Stimulated activated CD8-positive, alpha-beta memory T cell treated with anti-CD3 and anti-CD28 coated beads, Interleukin-7, amount 100 ng/mL, for 48 hours (primary cell): Measurements from ENCODE around the gene KATNB1.
"Not testable (repeated sequence)": the region's sequence is repeated elsewhere in the genome, so short reads cannot be mapped to it uniquely, and the experiment has no call there.

Experiments
- DNase-seq, 2 donors: peaks; one replicate each; pipeline ENCODE4 v3.0.0-alpha.2; 2020; ENCODE audit warnings: low read depth in 1 of 2; ENCODE audit errors: extremely low read depth in 1 of 2

Gene KATNB1

GRCh38 chr16:57788252-57788841 lies 52.8 kb downstream of the KATNB1 start:
- no peak for DNase-seq

- DNase-seq, result no peak
These were observed 53.4 kb downstream of the KATNB1 start for GRCh38 chr16:57788951-57789350.

GRCh38 chr16:57791195-57791892 lies 55.8 kb downstream of the KATNB1 start:
- DNase-seq, result no peak

GRCh38 chr16:57791893-57792461 lies 56.4 kb downstream of the KATNB1 start:
- no peak for DNase-seq

GRCh38 chr16:57794849-57795430 lies 59.4 kb downstream of the KATNB1 start:
- DNase-seq, result no peak

GRCh38 chr16:57795431-57795878 lies 59.9 kb downstream of the KATNB1 start:
- DNase-seq, result peak in 1 of 2 donors; percentile 16

GRCh38 chr16:57796014-57796413 lies 60.4 kb downstream of the KATNB1 start:
- not testable (repeated sequence) for DNase-seq

- no peak for DNase-seq
These were observed 61.6 kb downstream of the KATNB1 start for GRCh38 chr16:57797216-57797525.

GRCh38 chr16:57797526-57798266 lies 62.1 kb downstream of the KATNB1 start:
- no peak for DNase-seq

GRCh38 chr16:57798267-57798810 lies 62.8 kb downstream of the KATNB1 start:
- no peak for DNase-seq

- DNase-seq, result no peak
These were observed 63.5 kb downstream of the KATNB1 start for GRCh38 chr16:57798953-57799599.

GRCh38 chr16:57799600-57800199 lies 64.1 kb downstream of the KATNB1 start:
- no peak for DNase-seq

GRCh38 chr16:57800200-57801097 lies 64.9 kb downstream of the KATNB1 start:
- no peak for DNase-seq

GRCh38 chr16:57801098-57801808 lies 65.7 kb downstream of the KATNB1 start:
- DNase-seq, result no peak

GRCh38 chr16:57801809-57802340 lies 66.3 kb downstream of the KATNB1 start:
- DNase-seq, result no peak

GRCh38 chr16:57802341-57803133 lies 67.0 kb downstream of the KATNB1 start, which contains the start of gene KIFC3:
Gene KIFC3 (minus strand): TSS chr16:57802491. CDS start chr16:57798243, 4,248 bp downstream.
- peak; percentile 52 to 53 for DNase-seq
